SK-N-SH (cell line): Measurements from ENCODE around the gene TTLL1.

Experiments used
- FOXM1 ChIP-seq: IDR thresholded peaks from 2 replicates; pipeline ENCODE4 v1.4.0; 2012; ENCODE audit warnings: low read depth, mild to moderate bottlenecking
- RAD21 ChIP-seq: IDR thresholded peaks from 2 replicates; pipeline ENCODE4 v1.6.1; 2012; ENCODE audit warnings: mild to moderate bottlenecking, low read length
- TAF1 ChIP-seq: IDR thresholded peaks from 2 replicates; pipeline ENCODE4 v1.6.1; 2012; ENCODE audit warnings: low read depth, mild to moderate bottlenecking, low read length, moderate library complexity, borderline replicate concordance
- TF ChIP-seq, protein P1 (sequence below): fragments of 200-600 bp; sonication (generic); IDR thresholded peaks from 2 replicates; pipeline ENCODE4 v1.6.1; 2017; ENCODE audit warnings: antibody characterized with exemption, mild to moderate bottlenecking, moderate library complexity
- TF ChIP-seq, protein P2 (sequence below): IDR thresholded peaks from 2 replicates; pipeline ENCODE4 v1.4.0; 2012; ENCODE audit warnings: low read depth

DNA sequence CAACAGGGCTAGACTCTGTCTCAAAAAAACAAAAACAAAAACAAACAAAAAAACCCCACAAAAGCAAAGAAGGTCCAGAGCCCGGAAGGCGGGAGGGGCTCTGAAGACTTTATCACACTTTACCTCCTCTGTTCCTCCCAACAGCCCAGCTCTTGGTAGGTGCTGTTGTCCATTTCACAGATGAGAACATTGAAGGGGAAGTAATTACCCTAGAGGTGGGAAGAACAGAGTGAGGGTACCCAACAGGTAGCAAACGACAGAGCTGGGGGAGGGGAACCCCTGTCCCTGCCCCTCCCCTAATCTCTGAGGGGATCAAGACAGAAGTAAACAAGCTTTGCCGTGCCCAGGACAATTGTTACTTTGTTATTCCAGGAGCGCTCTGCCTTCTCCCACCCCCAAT, 20.3 kb upstream of the TTLL1 start:
- TF ChIP-seq, protein P1, sequence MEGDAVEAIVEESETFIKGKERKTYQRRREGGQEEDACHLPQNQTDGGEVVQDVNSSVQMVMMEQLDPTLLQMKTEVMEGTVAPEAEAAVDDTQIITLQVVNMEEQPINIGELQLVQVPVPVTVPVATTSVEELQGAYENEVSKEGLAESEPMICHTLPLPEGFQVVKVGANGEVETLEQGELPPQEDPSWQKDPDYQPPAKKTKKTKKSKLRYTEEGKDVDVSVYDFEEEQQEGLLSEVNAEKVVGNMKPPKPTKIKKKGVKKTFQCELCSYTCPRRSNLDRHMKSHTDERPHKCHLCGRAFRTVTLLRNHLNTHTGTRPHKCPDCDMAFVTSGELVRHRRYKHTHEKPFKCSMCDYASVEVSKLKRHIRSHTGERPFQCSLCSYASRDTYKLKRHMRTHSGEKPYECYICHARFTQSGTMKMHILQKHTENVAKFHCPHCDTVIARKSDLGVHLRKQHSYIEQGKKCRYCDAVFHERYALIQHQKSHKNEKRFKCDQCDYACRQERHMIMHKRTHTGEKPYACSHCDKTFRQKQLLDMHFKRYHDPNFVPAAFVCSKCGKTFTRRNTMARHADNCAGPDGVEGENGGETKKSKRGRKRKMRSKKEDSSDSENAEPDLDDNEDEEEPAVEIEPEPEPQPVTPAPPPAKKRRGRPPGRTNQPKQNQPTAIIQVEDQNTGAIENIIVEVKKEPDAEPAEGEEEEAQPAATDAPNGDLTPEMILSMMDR: no peak
- no peak for TF ChIP-seq RAD21
- TF ChIP-seq, protein P2, sequence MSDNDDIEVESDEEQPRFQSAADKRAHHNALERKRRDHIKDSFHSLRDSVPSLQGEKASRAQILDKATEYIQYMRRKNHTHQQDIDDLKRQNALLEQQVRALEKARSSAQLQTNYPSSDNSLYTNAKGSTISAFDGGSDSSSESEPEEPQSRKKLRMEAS: no peak
- no peak for TF ChIP-seq FOXM1
- TF ChIP-seq TAF1: no peak
